Measurements from ENCODE around the gene PLEKHF1. TPM values are rescaled to one million over a fixed set of nuclear protein-coding genes. Genes with fewer than 3 reads are reported as not detected.

Gene PLEKHF1
- total and polyA plus RNA-seq, 2 donors (not counting 1 experiment from before 2014, with no cell fraction given) = 5.5 to 9.8 TPM

GRCh38 chr19:29714371-29714952 lies 49.2 kb downstream of the PLEKHF1 start:
- H3K4me2 ChIP-seq (replicated peaks; ENCODE audit: low read depth, low read length, poor library complexity, severe bottlenecking) = peak overlapping the region; percentile 95
- CTCF ChIA-PET = interaction anchor here (0.7 to 11.1 kb wide), 7 partner anchors 14 to 106 kb away, joined by 3 to 273 read pairs (median 50); partner anchors contain the start of genes PLEKHF1 and POP4
- peak overlapping the region; percentile 95 for H3K9ac ChIP-seq (ENCODE audit: low read length)
- WGBS (ENCODE audit: insufficient coverage) = 40% methylated on average over 9 of the region's 15 CpGs
- peak; percentile 4 for ATAC-seq (ENCODE audit: low read depth)
- H3K9me3 ChIP-seq (ENCODE audit: control extremely low read depth in 1 of 3, control insufficient read depth in 2 of 3, insufficient read depth in 1 of 3, low read length in 2 of 3) = no peaks in the 10 kb centered on the region
- H3K79me2 ChIP-seq (ENCODE audit: control insufficient read depth, insufficient read depth, low read length) = peaks cover 64% of the 10 kb centered on the region
- Mint-ChIP-seq H3K4me3 (peak overlapping the region; percentile 83), H3K4me1 (peaks cover 54% of the 10 kb centered on the region), H3K9me3 (ENCODE audit: insufficient read depth) (no peaks in the 10 kb centered on the region), H3K27ac (peak overlapping the region; percentile 75), H3K27me3 (no peaks in the 10 kb centered on the region)
- H3K27me3 ChIP-seq (replicated peaks in 1 of 4; ENCODE audit: control extremely low read depth in 1 of 4, control insufficient read depth in 3 of 4, insufficient read depth in 4 of 4, low read length in 3 of 4) = no peaks in the 10 kb centered on the region
- H2AFZ ChIP-seq (ENCODE audit: insufficient read depth, low read depth, low read length, poor library complexity, severe bottlenecking) = peak overlapping the region; percentile 96
- peaks cover 35 to 54% of the 10 kb centered on the region in 2 donors for H3K4me1 ChIP-seq (ENCODE audit: control insufficient read depth in 2 of 2, insufficient read depth in 2 of 2, low read length in 2 of 2)
- peak overlapping the region; percentile 50 to 95 (median 79) for H3K4me3 ChIP-seq (ENCODE audit: control extremely low read depth in 1 of 5, extremely low read depth in 1 of 5, insufficient read depth in 1 of 5, low read depth in 2 of 5, low read length in 4 of 5)
- peak overlapping the region; percentile 86 to 95 for H3K27ac ChIP-seq (ENCODE audit: low read length in 2 of 2)
- DNase-seq = no peak
- H3K36me3 ChIP-seq (replicated peaks in 1 of 2; ENCODE audit: control extremely low read depth in 1 of 2, control insufficient read depth in 1 of 2, extremely low read depth in 1 of 2, insufficient read depth in 2 of 2, low read length in 1 of 2) = peaks cover 0 to 3% of the 10 kb centered on the region in 2 experiments
- POLR2A ChIA-PET = interaction anchor here (0.5 to 3.0 kb wide), 6 partner anchors 42 to 289 kb away, joined by 3 to 29 read pairs (median 7); partner anchors contain the start of gene POP4
- no peak for TF ChIP-seq CTCF (IDR thresholded peaks at IDR 0.05)
- no peak for TF ChIP-seq EZH2 (IDR thresholded peaks at IDR 0.05; ENCODE audit: borderline replicate concordance, insufficient read depth, low read depth, low read length, poor library complexity, severe bottlenecking)
- peaks cover 8% of the 10 kb centered on the region for H4K20me1 ChIP-seq (ENCODE audit: control insufficient read depth, insufficient read depth, low read length, poor library complexity, severe bottlenecking)
- intact Hi-C loops (cut with micrococcal nuclease) = loop anchor here (2.0 kb wide), 1 partner anchor 42 kb away; no protein-coding TSS in a partner anchor
